Mesothelial cell of epicardium (in vitro differentiated cells): ENCODE measurements around the gene BRME1. TPM values are rescaled to one million over a fixed set of nuclear protein-coding genes. Genes with fewer than 3 reads are reported as not detected.
A peak's percentile ranks its signal among the peaks of the same experiment; 100 is the strongest.

Experiments used
- DNase-seq, 2 experiments: peaks; one replicate each; pipeline ENCODE4 v3.0.0; 2021; ENCODE audit warnings: low spot score in 2 of 2; ENCODE audit not compliant: unreplicated experiment in 2 of 2
- H3K27ac Mint-ChIP-seq: 2 replicates; pipeline ENCODE4 v1.8.0; 2021; ENCODE audit warnings: mixed read lengths
- H3K27me3 Mint-ChIP-seq: 2 replicates; pipeline ENCODE4 v1.8.0; 2021; ENCODE audit warnings: low read depth, mixed read lengths
- H3K36me3 Mint-ChIP-seq: 2 replicates; pipeline ENCODE4 v1.8.0; 2021; ENCODE audit warnings: mixed read lengths
- H3K4me1 Mint-ChIP-seq: 2 replicates; pipeline ENCODE4 v1.8.0; 2021; ENCODE audit warnings: mixed read lengths
- H3K4me3 Mint-ChIP-seq: 2 replicates; pipeline ENCODE4 v1.8.0; 2021; ENCODE audit warnings: mild to moderate bottlenecking, moderate library complexity, mixed read lengths
- H3K9me3 Mint-ChIP-seq: 2 replicates; pipeline ENCODE4 v1.8.0; 2021; ENCODE audit warnings: mixed read lengths
- CTCF ChIP-seq: fragments of 200-600 bp; sonication (generic); IDR thresholded peaks from one replicate; pipeline ENCODE4 v1.5.0; 2021; ENCODE audit warnings: antibody characterized with exemption; ENCODE audit not compliant: unreplicated experiment
- total RNA-seq: library from RNA; stranded (reverse); gene quantifications from 3 replicates; pipeline ENCODE4 v1.2.1, GENCODE V29; 2021

Gene BRME1
- total RNA-seq, 1 donor from 2014 or later, result 6.3 TPM

DNA sequence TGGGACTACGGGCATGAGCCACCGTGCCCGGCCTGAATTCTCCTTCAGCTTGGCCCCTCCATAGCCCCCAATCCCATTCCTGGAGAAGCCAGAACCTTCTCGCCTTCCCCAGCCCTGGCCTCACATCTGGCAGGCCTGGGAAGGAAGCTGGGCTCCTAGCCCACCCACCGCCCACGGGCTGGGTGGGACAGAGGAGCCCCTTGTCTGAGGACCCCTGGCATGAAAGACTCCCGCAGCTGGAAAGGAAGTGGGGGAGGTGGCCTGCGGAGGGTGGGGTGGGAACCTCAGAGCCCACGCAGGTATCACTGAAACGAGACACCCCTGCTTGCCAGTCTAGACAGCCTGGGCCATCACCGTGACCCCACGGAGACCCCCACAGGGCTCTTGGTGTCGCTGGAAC, 36.6 kb downstream of the BRME1 start:
- H3K9me3 Mint-ChIP-seq, result no peaks in the 10 kb centered on the region
- no peak overlapping the region for H3K4me3 Mint-ChIP-seq
- DNase-seq, result no peak
- peaks cover 1% of the 10 kb centered on the region for H3K36me3 Mint-ChIP-seq
- peaks cover 28% of the 10 kb centered on the region for H3K4me1 Mint-ChIP-seq
- peaks cover 1% of the 10 kb centered on the region for H3K27me3 Mint-ChIP-seq
- no peak overlapping the region for H3K27ac Mint-ChIP-seq
- TF ChIP-seq CTCF, result no peak

GRCh38 chr19:13868663-13869062, 37.3 kb downstream of the BRME1 start:
- Mint-ChIP-seq H3K4me3 (no peak overlapping the region), H3K4me1 (peaks cover 30% of the 10 kb centered on the region), H3K9me3 (no peaks in the 10 kb centered on the region), H3K36me3 (no peaks in the 10 kb centered on the region), H3K27ac (no peak overlapping the region), H3K27me3 (peaks cover 1% of the 10 kb centered on the region)
- no peak for TF ChIP-seq CTCF
- no peak for DNase-seq

- no peak for DNase-seq
- TF ChIP-seq CTCF, result no peak
- Mint-ChIP-seq H3K36me3 (no peaks in the 10 kb centered on the region), H3K4me1 (peaks cover 34% of the 10 kb centered on the region), H3K27me3 (peaks cover 1% of the 10 kb centered on the region), H3K4me3 (peak overlapping the region; percentile 78), H3K27ac (peak overlapping the region; percentile 87), H3K9me3 (no peaks in the 10 kb centered on the region)
Measured at GRCh38 chr19:13866463-13867046, 39.4 kb downstream of the BRME1 start.

- H3K9me3 Mint-ChIP-seq, result no peaks in the 10 kb centered on the region
- peak overlapping the region; percentile 78 for H3K4me3 Mint-ChIP-seq
- no peaks in the 10 kb centered on the region for H3K36me3 Mint-ChIP-seq
- H3K27me3 Mint-ChIP-seq, result peaks cover 1% of the 10 kb centered on the region
- TF ChIP-seq CTCF, result no peak
- no peak for DNase-seq
- H3K27ac Mint-ChIP-seq, result peak overlapping the region; percentile 87
- peaks cover 36% of the 10 kb centered on the region for H3K4me1 Mint-ChIP-seq
Measured at GRCh38 chr19:13865571-13866462, 40.1 kb downstream of the BRME1 start.

DNA sequence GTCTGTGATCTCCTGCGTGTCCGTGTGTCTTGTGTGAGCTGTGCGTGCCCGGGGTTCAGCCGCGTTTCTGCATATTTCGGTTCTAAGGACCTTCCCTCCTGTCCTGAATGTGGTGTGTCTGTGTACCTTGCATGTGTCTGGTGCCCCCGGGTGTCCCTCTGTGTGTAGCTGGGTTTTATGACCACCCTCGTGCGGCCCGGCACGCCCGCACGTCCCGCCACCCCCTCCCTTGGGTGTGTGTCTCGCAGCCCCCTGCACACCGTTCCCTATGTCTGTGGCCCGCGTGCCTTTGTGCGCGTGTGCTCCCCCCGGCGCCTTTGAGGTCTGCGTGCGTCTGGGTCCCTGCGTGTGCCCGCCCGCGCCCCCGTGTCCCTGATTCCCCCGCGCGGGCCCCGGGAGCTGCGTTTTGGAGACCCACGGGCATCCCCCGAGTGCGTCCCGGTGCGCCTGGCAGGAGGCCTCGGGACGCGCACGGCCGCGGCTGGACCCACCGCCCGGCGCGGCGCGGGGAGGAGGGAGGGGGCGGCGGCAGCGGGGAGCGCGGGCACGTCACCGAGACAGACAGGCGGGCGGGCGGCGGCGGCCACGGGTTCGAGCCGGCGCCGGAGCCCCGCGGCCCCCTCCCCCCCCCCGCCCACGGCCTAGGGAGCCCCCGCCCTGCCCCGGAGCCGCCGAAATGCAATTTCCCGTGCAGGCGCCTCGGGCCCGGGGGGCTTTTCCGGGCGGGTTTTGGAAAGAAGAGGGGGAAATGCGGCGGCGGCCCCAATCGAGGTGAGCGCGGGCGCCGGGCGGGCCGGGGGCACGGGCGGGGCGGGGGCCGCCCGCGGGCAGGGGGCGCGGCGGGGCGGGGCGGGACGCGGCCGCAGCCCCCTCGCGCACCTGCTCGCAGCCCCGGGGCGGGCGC, 41.0 kb downstream of the BRME1 start:
- no peak for DNase-seq
- Mint-ChIP-seq H3K9me3 (no peaks in the 10 kb centered on the region), H3K4me3 (peak overlapping the region; percentile 71), H3K27ac (peak overlapping the region; percentile 77), H3K27me3 (peaks cover 1% of the 10 kb centered on the region), H3K4me1 (peaks cover 39% of the 10 kb centered on the region), H3K36me3 (no peaks in the 10 kb centered on the region)
- no peak for TF ChIP-seq CTCF
